GM23338 (cell line): ENCODE results near the gene FAM83F. TPM values are rescaled to one million over a fixed set of nuclear protein-coding genes. Genes with fewer than 3 reads are reported as not detected.

Source experiments
- ATAC-seq: fragments of 200-7000 bp; cut with Tn5 transposase; 3 replicates; pipeline ENCODE4 v1.9.1; 2020
- DNase-seq: peaks from one replicate; pipeline ENCODE4 v3.0.0-alpha.2; 2015; ENCODE audit warnings: low spot score
- H2AFZ ChIP-seq: fragments of 200-600 bp; sonication (generic); 2 replicates; pipeline ENCODE4 v1.8.0; 2016; ENCODE audit warnings: antibody characterized with exemption, mild to moderate bottlenecking, moderate library complexity
- H3F3A ChIP-seq: fragments of 200-600 bp; sonication (generic); replicated peaks from 2 replicates; pipeline ENCODE4 v1.8.0; 2017; ENCODE audit warnings: antibody characterized with exemption, mixed run types, low read depth
- H3K27ac ChIP-seq: fragments of 200-600 bp; sonication (generic); 2 replicates; pipeline ENCODE4 v1.6.1; 2016; ENCODE audit warnings: low read depth
- H3K27me3 ChIP-seq: fragments of 200-600 bp; sonication (generic); 2 replicates; pipeline ENCODE4 v1.8.0; 2016; ENCODE audit warnings: mild to moderate bottlenecking, mixed run types, moderate library complexity; ENCODE audit not compliant: insufficient read depth
- H3K36me3 ChIP-seq: fragments of 200-600 bp; sonication (generic); 2 replicates; pipeline ENCODE4 v1.8.0; 2016; ENCODE audit warnings: mild to moderate bottlenecking; ENCODE audit not compliant: insufficient read depth
- H3K4me1 ChIP-seq: fragments of 200-600 bp; sonication (generic); 2 replicates; pipeline ENCODE4 v1.8.0; 2016; ENCODE audit warnings: mild to moderate bottlenecking, moderate library complexity; ENCODE audit not compliant: insufficient read depth
- H3K4me2 ChIP-seq: fragments of 200-600 bp; sonication (generic); 2 replicates; pipeline ENCODE4 v1.7.1; 2017; ENCODE audit warnings: mixed run types
- H3K4me3 ChIP-seq: fragments of 200-600 bp; sonication (generic); 2 replicates; pipeline ENCODE4 v1.6.1; 2016; ENCODE audit warnings: mixed run types
- H3K79me2 ChIP-seq: fragments of 200-600 bp; sonication (generic); replicated peaks from 2 replicates; pipeline ENCODE4 v1.8.0; 2017; ENCODE audit warnings: mild to moderate bottlenecking; ENCODE audit not compliant: insufficient read depth
- H3K9me2 ChIP-seq: fragments of 200-600 bp; sonication (generic); 2 replicates; pipeline ENCODE4 v1.8.0; 2017; ENCODE audit not compliant: insufficient read depth
- H4K20me1 ChIP-seq: fragments of 200-600 bp; sonication (generic); replicated peaks from 2 replicates; pipeline ENCODE4 v1.8.0; 2017; ENCODE audit warnings: mild to moderate bottlenecking; ENCODE audit not compliant: insufficient read depth
- H3K27ac Mint-ChIP-seq: 2 replicates; pipeline ENCODE4 v1.8.0; 2020; ENCODE audit warnings: inconsistent platforms, mild to moderate bottlenecking, moderate library complexity, mixed read lengths
- H3K27me3 Mint-ChIP-seq: 3 replicates; pipeline ENCODE4 v1.8.0; 2022; ENCODE audit warnings: low read depth, mild to moderate bottlenecking, moderate library complexity, mixed read lengths, inconsistent platforms; ENCODE audit not compliant: insufficient read depth, poor library complexity
- H3K36me3 Mint-ChIP-seq: 3 replicates; pipeline ENCODE4 v1.8.0; 2021; ENCODE audit warnings: low read depth, mild to moderate bottlenecking, inconsistent platforms, moderate library complexity, mixed read lengths
- H3K4me1 Mint-ChIP-seq: 3 replicates; pipeline ENCODE4 v1.8.0; 2020; ENCODE audit warnings: mild to moderate bottlenecking, inconsistent platforms, mixed read lengths
- H3K4me3 Mint-ChIP-seq: 3 replicates; pipeline ENCODE4 v1.8.0; 2021; ENCODE audit warnings: moderate library complexity, mild to moderate bottlenecking, inconsistent platforms, mixed read lengths
- H3K9me3 Mint-ChIP-seq: 3 replicates; pipeline ENCODE4 v1.8.0; 2020; ENCODE audit warnings: moderate library complexity, mild to moderate bottlenecking, inconsistent platforms, mixed read lengths
- CREB1 ChIP-seq: fragments of 250-450 bp; sonication (Bioruptor Pico); IDR thresholded peaks from 2 replicates; pipeline ENCODE4 v1.5.0; 2020; ENCODE audit warnings: low read depth, mild to moderate bottlenecking, moderate library complexity
- CTCF ChIP-seq, 2 experiments: fragments of 200-600 bp in 1 of 2; sonication (generic) in 1 of 2; conservative IDR thresholded peaks; 2 replicates each; pipeline versions ENCODE4 v1.5.1 to v1.6.1; 2016 to 2017; ENCODE audit warnings: antibody characterized with exemption in 2 of 2, low read depth in 2 of 2, mild to moderate bottlenecking in 2 of 2, moderate library complexity in 1 of 2
- STAT1 ChIP-seq: IDR thresholded peaks from one replicate; pipeline ENCODE4 v1.6.1; 2016; ENCODE audit warnings: antibody characterized with exemption; ENCODE audit not compliant: unreplicated experiment
- ZNF462 ChIP-seq: fragments of 250-450 bp; sonication (Bioruptor Pico); IDR thresholded peaks from 2 replicates; pipeline ENCODE4 v1.5.0; 2020; ENCODE audit warnings: mild to moderate bottlenecking, moderate library complexity
- polyA plus RNA-seq: library from polyadenylated mRNA; unstranded; fragments of >200 nt; fragmentation: Nextera tagmentation; extraction: Ambion mirVana; gene quantifications from 2 replicates; pipeline ENCODE4 v1.2.1, GENCODE V29; 2016
- total RNA-seq: library from RNA; depleted of rRNA; stranded (reverse); fragments of >200 nt; shearing (Covaris generic); gene quantifications from 2 replicates; pipeline ENCODE4 v1.2.3, GENCODE V29; 2014

The FAM83F gene
- total and polyA plus RNA-seq, 2 experiments from 2014 or later: 3.7 to 15.9 TPM

GRCh38 chr22:40043793-40044101 lies 49.0 kb downstream of the FAM83F start:
- Histone ChIP-seq H4K20me1 (peaks cover 13% of the 10 kb centered on the region), H3K4me1 (no peaks in the 10 kb centered on the region), H3K9me2 (no peaks in the 10 kb centered on the region), H2AFZ (no peak overlapping the region), H3K27me3 (peaks cover 6% of the 10 kb centered on the region; the same call in 1 of the 2 replicates), H3K79me2 (peaks cover 34% of the 10 kb centered on the region), H3K27ac (peak overlapping the region; percentile 2; the same call in 1 of the 2 replicates), H3K36me3 (no peaks in the 10 kb centered on the region), H3K4me2 (peak overlapping the region; percentile 70), H3K4me3 (peak overlapping the region; percentile 53), H3F3A (no peaks in the 10 kb centered on the region)
- H3K9me3 Mint-ChIP-seq: no peaks in the 10 kb centered on the region
- H3K36me3 Mint-ChIP-seq: no peaks in the 10 kb centered on the region
- peak overlapping the region; percentile 98 for H3K4me3 Mint-ChIP-seq
- peaks cover 11% of the 10 kb centered on the region for H3K4me1 Mint-ChIP-seq
- DNase-seq: no peak
- peaks cover 10% of the 10 kb centered on the region for H3K27me3 Mint-ChIP-seq
- no peak for TF ChIP-seq CREB1 (CRISPR knock-in tag)
- no peak for TF ChIP-seq ZNF462 (CRISPR knock-in tag)
- no peak for TF ChIP-seq CTCF (conservative IDR thresholded peaks at IDR 0.05; ENCODE audit: low read depth in 2 of 2)
- TF ChIP-seq STAT1: no peak
- H3K27ac Mint-ChIP-seq: peak overlapping the region; percentile 100
- no peak for ATAC-seq
